Measurements from ENCODE around the gene TOLLIP.

Gene TOLLIP

GRCh38 chr11:1299621-1300020 is 9.8 kb downstream of the TOLLIP start:
- H3K4me3 ChIP-seq (ENCODE audit: low read depth, low read length): no peak overlapping the region
- DNase-seq: no peak
- H3K9me3 ChIP-seq (ENCODE audit: severe bottlenecking): no peaks in the 10 kb centered on the region
- H3K27ac ChIP-seq: no peak overlapping the region
- TF ChIP-seq CTCF (IDR thresholded peaks at IDR 0.05; ENCODE audit: low read depth, low read length): no peak
- H3K36me3 ChIP-seq: peaks cover 18% of the 10 kb centered on the region
- H3K27me3 ChIP-seq (ENCODE audit: insufficient read depth, low read depth, severe bottlenecking): no peaks in the 10 kb centered on the region

- H3K36me3 ChIP-seq: peaks cover 18% of the 10 kb centered on the region
- DNase-seq: no peak
- TF ChIP-seq CTCF (IDR thresholded peaks at IDR 0.05; ENCODE audit: low read depth, low read length): no peak
- no peaks in the 10 kb centered on the region for H3K9me3 ChIP-seq (ENCODE audit: severe bottlenecking)
- no peak overlapping the region for H3K27ac ChIP-seq
- no peaks in the 10 kb centered on the region for H3K27me3 ChIP-seq (ENCODE audit: insufficient read depth, low read depth, severe bottlenecking)
- H3K4me3 ChIP-seq (ENCODE audit: low read depth, low read length): no peak overlapping the region
These were observed 10.5 kb downstream of the TOLLIP start for GRCh38 chr11:1298695-1299492.

- H3K27me3 ChIP-seq (ENCODE audit: insufficient read depth, low read depth, severe bottlenecking): no peaks in the 10 kb centered on the region
- no peak overlapping the region for H3K4me3 ChIP-seq (ENCODE audit: low read depth, low read length)
- no peak for DNase-seq
- H3K27ac ChIP-seq: no peak overlapping the region
- no peaks in the 10 kb centered on the region for H3K9me3 ChIP-seq (ENCODE audit: severe bottlenecking)
- TF ChIP-seq CTCF (IDR thresholded peaks at IDR 0.05; ENCODE audit: low read depth, low read length): no peak
- H3K36me3 ChIP-seq: peaks cover 21% of the 10 kb centered on the region
These were observed 11.6 kb downstream of the TOLLIP start for GRCh38 chr11:1297576-1298473.

GRCh38 chr11:1297011-1297575 is 12.3 kb downstream of the TOLLIP start:
- DNase-seq: no peak
- peaks cover 22% of the 10 kb centered on the region for H3K36me3 ChIP-seq
- H3K27me3 ChIP-seq (ENCODE audit: insufficient read depth, low read depth, severe bottlenecking): no peaks in the 10 kb centered on the region
- H3K4me3 ChIP-seq (ENCODE audit: low read depth, low read length): no peak overlapping the region
- no peaks in the 10 kb centered on the region for H3K9me3 ChIP-seq (ENCODE audit: severe bottlenecking)
- no peak overlapping the region for H3K27ac ChIP-seq
- no peak for TF ChIP-seq CTCF (IDR thresholded peaks at IDR 0.05; ENCODE audit: low read depth, low read length)

- no peaks in the 10 kb centered on the region for H3K27me3 ChIP-seq (ENCODE audit: insufficient read depth, low read depth, severe bottlenecking)
- no peak for TF ChIP-seq CTCF (IDR thresholded peaks at IDR 0.05; ENCODE audit: low read depth, low read length)
- no peak overlapping the region for H3K4me3 ChIP-seq (ENCODE audit: low read depth, low read length)
- no peak overlapping the region for H3K27ac ChIP-seq
- peaks cover 22% of the 10 kb centered on the region for H3K36me3 ChIP-seq
- no peaks in the 10 kb centered on the region for H3K9me3 ChIP-seq (ENCODE audit: severe bottlenecking)
- no peak for DNase-seq
These were observed 13.1 kb downstream of the TOLLIP start for GRCh38 chr11:1296287-1296686.
